HL-60/S4 treated with phorbol 12-myristate 13-acetate at 8.2 ng/mL for 4 days and 3 days (cell line): ENCODE measurements around the gene IFNL1.
"Not testable (repeated sequence)": the region's sequence is repeated elsewhere in the genome, so short reads cannot be mapped to it uniquely, and the experiment has no call there.

Experiments
- in situ Hi-C: fragments of 300-500 bp; cut with MboI; formaldehyde crosslinking; loops from 2 replicates; pipeline ENCODE4 v1.15.0; 2022; ENCODE audit warnings: low sequenced_read_pairs

IFNL1 gene

DNA sequence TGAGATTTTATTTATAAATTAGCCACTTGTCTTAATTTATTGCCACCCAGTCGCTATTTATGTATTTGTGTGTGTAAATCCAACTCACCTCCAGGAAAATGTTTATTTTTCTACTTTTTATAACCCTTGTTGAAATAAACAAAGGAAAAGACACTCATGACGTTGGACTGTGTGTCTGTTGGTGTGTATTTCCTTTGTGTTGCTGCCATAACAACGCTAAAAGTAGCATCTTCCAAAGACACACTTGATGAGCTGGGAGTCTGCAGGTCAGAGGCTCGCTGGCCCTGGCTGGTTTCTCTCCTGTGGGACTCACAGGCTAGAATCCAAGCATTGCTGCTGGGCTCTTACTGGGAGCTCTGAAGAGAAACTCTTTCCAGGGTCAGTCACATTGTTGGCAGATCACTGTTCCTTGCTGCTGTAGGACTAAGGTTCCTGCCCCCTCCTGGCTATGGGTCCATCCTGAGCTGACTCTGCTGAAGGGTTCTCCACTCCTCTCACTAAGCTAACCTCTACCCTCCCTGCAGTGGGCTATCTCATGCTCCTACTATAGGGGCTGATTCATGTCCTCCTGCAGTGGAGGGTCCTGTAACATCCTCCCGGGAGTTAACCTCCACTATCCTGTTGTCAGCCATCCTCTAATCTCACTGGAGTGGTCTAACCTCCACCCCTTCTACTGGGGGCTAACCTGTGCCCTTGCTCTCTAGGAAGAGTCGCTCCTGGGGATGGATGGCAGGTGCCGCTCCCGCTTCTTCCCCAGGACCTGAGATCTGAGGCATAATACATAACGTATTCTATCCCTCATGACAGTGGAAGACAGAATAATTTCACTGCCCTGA lies 26.0 kb upstream of the IFNL1 start:
- in situ Hi-C loops: no loop called here

DNA sequence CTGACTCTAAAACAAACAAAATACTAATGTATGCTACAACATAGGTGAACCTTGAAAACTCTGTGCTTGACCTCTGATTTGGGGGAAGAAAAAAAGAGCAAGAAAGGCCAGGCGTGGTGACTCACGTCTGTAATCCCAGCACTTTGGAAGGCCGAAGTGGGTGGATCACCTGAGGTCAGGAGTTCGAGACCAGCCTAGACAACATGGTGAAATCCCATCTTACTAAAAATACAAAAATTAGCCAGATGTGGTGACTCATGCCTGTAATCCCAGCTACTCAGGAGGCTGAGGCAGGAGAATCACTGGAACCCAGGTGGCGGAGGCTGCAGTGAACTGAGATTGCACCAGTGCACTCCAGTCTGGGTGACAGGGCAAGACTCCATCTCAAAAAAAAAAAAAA lies 22.3 kb upstream of the IFNL1 start:
- in situ Hi-C loops: not testable (repeated sequence)

DNA sequence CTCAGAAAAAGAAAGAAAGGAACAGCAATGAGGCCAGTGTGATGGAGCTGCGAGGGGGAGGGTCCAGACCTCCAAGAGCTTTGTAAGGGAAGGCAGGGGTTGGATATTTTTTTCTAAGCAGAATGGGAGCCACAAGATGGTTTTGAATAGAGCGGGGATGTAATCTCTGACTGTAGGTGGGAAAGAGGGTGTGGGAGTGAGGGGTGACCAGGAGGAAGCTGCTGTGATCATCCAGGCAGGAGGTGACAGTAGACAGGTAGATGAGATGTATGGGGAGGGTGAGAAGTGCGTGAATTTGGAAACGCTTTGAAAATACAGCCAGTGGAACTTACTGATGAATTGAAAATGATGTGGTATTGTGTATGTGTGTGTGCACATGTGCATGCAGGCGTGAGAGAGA lies 20.6 kb upstream of the IFNL1 start:
- in situ Hi-C loops: no loop called here

- in situ Hi-C loops: no loop called here
Observed at GRCh38 chr19:39276740-39277139, 19.5 kb upstream of the IFNL1 start.

GRCh38 chr19:39277598-39277997 lies 18.6 kb upstream of the IFNL1 start:
- in situ Hi-C loops: no loop called here

DNA sequence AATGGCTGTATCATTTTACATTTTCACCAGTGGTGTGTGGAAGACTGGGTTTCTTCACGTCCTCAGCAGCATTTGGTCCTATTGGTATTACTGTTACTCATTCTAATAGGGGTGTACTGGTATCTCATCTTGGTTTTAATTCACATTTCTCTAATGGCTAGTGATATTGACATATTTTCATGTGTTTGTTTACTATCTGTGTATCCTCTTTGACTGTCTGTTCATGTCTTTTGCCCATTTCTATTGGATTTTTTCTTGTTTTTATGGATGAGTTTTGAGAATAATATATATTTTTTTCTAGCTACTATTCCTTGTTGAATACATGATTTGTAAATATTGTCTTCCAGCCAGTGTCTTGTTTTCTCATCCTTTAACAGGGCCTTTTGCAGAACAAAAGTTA lies 14.2 kb upstream of the IFNL1 start:
- in situ Hi-C loops: no loop called here

- in situ Hi-C loops: no loop called here
Observed at GRCh38 chr19:39284032-39284431, 12.2 kb upstream of the IFNL1 start.

DNA sequence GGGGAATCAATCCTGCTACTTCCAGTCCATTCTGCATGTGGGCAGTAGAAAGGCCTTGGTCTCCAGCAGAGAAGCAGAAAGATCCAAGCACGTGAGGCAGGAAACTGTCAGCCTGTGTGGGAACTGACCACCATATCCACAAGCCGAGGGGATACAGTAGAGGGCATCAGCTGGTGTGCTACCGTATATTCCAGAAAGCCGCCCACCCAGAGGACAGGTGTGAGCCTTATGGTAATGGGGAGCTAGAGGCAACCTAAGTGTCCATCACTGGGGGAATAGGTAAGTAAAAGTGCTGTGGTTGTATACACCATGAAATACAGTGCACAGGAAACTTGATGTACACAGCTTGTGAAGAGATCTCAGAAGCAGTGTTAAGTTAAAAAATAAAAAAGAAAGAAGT lies 2.8 kb upstream of the IFNL1 start:
- in situ Hi-C loops: no loop called here

DNA sequence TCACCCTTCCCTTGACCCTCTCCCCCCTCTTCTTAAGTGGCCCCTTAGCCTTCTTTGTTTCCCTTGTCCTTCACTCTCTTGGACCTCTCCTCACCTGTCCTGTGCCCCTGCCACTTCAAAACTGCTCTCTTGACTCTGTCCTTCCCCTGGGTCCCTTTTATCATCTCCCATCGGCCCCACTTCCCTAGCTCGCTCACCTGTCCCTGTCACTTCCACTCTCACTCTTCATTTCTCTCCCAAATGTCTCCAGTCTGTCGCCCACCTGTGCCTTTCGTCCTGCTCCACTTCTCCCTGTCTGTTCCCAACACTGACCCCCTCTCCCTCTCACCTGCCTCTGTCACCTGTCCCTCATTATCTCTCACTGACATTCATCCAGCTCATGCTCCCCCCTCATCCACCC lies 699 bp downstream of the IFNL1 start:
- in situ Hi-C loops: no loop called here

- in situ Hi-C loops: no loop called here
Observed at GRCh38 chr19:39297931-39298634, 1.9 kb downstream of the IFNL1 start.

GRCh38 chr19:39299404-39299803 lies 3.2 kb downstream of the IFNL1 start:
- in situ Hi-C loops: no loop called here

GRCh38 chr19:39299832-39300231 lies 3.6 kb downstream of the IFNL1 start:
- in situ Hi-C loops: no loop called here

DNA sequence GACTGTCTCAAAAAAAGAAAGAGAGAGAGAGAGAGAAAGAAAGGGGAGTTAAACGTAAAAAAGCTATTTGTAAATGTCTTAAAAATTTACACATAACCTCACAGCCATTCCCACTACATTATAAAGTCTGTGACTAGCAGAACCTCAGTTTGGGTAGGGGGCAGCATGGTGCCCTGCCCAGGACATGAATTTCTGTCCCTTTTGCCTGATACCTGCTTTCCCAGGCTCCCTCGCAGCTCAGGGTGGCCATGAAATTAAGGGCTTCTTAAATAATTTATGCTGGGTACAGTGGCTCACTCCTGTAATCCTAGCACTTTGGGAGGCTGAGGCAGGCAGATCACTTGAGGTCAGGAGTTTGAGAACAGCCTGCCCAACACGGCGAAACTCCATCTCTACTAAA lies 4.8 kb downstream of the IFNL1 start:
- in situ Hi-C loops: no loop called here

- in situ Hi-C loops: no loop called here
Observed at GRCh38 chr19:39301562-39301961, 5.4 kb downstream of the IFNL1 start.

- in situ Hi-C loops: no loop called here
Observed at GRCh38 chr19:39303373-39304184, 7.4 kb downstream of the IFNL1 start.

DNA sequence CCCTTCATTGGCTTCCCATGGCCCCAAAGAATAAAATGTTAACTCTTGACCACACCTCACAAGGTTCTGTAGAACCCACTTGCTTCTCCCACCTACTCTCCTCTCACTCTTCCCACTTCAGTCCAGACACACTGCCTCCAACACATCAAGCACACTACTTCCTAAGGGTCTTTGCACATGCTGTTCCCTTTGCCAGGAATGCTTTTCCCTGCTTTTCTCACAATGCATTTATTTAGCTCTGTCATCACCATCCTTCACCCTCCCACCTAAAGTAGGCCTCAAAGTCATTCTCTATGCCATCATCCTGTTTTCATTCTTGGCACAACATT lies 7.9 kb downstream of the IFNL1 start:
- in situ Hi-C loops: no loop called here

- in situ Hi-C loops: no loop called here
Observed at GRCh38 chr19:39304701-39305571, 8.7 kb downstream of the IFNL1 start.

DNA sequence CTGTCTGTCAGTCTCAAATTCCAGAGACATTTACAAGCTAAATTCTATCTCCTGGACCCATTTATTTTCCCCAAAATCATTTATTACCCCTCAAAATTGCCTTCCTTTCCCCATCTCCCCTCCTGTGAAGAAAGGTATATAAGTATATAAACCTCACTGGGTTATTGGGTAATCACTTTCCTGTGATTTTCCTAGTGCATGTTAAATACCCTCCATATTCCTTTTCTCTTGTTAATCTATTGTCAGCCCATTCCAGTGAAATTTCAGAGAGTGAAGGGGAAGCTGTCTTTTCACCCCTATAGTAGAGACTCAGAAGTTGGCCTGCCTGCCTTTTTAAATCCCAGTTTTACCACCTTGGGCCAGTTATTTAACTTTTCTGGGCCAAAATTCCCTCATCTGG lies 9.9 kb downstream of the IFNL1 start:
- in situ Hi-C loops: no loop called here

- in situ Hi-C loops: no loop called here
Observed at GRCh38 chr19:39307046-39307821, 11.0 kb downstream of the IFNL1 start.
